MM.1S (cell line): ENCODE results near the gene CDC25B.

Experiments used
- EZH2 ChIP-seq: fragments of 300-600 bp; sonication (generic); optimal IDR thresholded peaks from 2 replicates; pipeline ENCODE3; 2017; ENCODE audit warnings: low read depth, mild to moderate bottlenecking, antibody characterized with exemption, low read length, mixed read lengths
- TF ChIP-seq, protein P1 (sequence below): fragments of 300-600 bp; sonication (generic); IDR thresholded peaks from 2 replicates; pipeline ENCODE4 v1.5.1; 2016; ENCODE audit warnings: antibody characterized with exemption, low read length, mixed read lengths

DNA sequence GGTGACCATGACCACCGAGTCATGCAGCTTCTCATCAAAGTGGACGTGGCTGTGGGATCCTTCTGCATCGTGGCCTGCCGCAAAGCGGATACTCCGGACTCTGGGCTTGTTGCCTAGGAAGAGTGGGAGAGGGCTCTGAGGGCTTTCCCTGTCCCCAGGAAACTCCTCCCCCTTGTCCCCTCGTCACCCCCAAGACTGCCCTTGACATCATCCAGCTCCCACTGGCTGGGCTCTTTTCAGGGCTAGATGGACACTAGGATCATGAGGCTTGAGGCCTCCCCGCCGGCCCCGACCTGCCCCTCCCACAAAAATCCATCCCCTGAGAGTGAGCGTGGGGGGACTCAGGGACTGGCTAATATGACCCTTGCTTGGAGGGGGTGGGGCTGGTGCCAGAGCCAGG, 37.5 kb upstream of the CDC25B start:
- TF ChIP-seq, protein P1, sequence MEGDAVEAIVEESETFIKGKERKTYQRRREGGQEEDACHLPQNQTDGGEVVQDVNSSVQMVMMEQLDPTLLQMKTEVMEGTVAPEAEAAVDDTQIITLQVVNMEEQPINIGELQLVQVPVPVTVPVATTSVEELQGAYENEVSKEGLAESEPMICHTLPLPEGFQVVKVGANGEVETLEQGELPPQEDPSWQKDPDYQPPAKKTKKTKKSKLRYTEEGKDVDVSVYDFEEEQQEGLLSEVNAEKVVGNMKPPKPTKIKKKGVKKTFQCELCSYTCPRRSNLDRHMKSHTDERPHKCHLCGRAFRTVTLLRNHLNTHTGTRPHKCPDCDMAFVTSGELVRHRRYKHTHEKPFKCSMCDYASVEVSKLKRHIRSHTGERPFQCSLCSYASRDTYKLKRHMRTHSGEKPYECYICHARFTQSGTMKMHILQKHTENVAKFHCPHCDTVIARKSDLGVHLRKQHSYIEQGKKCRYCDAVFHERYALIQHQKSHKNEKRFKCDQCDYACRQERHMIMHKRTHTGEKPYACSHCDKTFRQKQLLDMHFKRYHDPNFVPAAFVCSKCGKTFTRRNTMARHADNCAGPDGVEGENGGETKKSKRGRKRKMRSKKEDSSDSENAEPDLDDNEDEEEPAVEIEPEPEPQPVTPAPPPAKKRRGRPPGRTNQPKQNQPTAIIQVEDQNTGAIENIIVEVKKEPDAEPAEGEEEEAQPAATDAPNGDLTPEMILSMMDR: no peak
- no peak for TF ChIP-seq EZH2
